ENCODE measurements around the gene ZNHIT2. TPM values are rescaled to one million over a fixed set of nuclear protein-coding genes. Genes with fewer than 3 reads are reported as not detected.

Gene ZNHIT2
- total and polyA plus RNA-seq, 2 of the 13 experiments (the other 11 are each of a cell fraction or from before 2014, with no cell fraction given), result 1.1 to 6.5 TPM

- TF ChIP-seq HNRNPH1 (optimal IDR thresholded peaks at IDR 0.05; ENCODE audit: low read depth, low read length), result no peak
- no peak for TF ChIP-seq THAP8 (CRISPR knock-in tag; IDR thresholded peaks at IDR 0.05; ENCODE audit: borderline replicate concordance)
- TF ChIP-seq NR0B2 (CRISPR knock-in tag; IDR thresholded peaks at IDR 0.05), result no peak
- no peak for TF ChIP-seq ARID4A (CRISPR knock-in tag; IDR thresholded peaks at IDR 0.05; ENCODE audit: borderline replicate concordance)
- no peak for TF ChIP-seq SNAPC2 (CRISPR knock-in tag; IDR thresholded peaks at IDR 0.05)
- TF ChIP-seq ZFP36 (IDR thresholded peaks at IDR 0.05; ENCODE audit: borderline replicate concordance, low read depth, low read length, partially characterized antibody), result no peak
- no peak for TF ChIP-seq CBX5 (CRISPR knock-in tag; IDR thresholded peaks at IDR 0.05; ENCODE audit: borderline replicate concordance)
Measured at GRCh38 chr11:65102142-65103095, 15.1 kb downstream of the ZNHIT2 start (continued).
